ENCODE data around the gene DTX1.

DTX1 gene

DNA sequence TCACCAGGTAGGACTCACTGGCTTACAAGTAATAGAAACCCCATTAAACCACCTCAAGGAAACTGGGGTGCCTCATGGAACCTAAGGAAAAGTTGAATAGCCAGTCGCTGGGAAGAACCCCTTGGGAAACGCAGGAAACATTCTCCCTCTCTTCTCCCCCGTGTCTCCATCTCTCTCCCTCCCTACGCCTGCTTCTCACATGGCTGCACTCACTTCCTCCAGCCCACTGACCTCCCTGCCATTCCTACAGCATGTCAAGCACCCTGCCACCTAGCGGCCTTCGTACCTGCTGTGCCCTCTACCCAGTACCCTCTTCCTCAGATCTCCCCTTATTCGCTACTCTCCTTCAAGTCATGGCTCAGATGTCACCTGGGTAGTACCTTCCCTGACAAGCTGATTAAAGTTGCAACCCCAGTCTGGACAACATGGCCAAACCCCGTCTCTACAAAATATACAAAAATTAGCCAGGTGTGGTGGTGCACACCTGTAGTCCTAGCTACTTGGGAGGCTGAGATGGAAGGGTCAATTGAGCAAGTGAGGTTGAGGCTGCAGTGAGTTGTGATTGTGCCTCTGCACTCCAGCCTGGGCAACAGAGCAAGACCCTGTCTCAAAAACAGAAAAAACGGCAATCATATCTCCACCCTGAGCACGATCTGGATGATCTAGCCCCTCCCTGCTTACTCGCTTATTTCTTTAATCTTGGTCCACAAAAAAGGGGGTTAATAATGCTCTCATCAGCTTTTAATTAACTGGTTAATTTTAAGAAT is 6.4 kb upstream of the DTX1 start:
- no peaks in the 10 kb centered on the region for H3K9me3 ChIP-seq (ENCODE audit: severe bottlenecking)
- no peak for DNase-seq
- H3K4me3 ChIP-seq (ENCODE audit: low read depth, low read length): no peak overlapping the region
- peak overlapping the region; percentile 20; the same call in 1 of the 2 replicates for H3K27ac ChIP-seq
- H3K36me3 ChIP-seq: no peaks in the 10 kb centered on the region
- H3K27me3 ChIP-seq (ENCODE audit: insufficient read depth, low read depth, severe bottlenecking): no peaks in the 10 kb centered on the region
- TF ChIP-seq, protein P1, sequence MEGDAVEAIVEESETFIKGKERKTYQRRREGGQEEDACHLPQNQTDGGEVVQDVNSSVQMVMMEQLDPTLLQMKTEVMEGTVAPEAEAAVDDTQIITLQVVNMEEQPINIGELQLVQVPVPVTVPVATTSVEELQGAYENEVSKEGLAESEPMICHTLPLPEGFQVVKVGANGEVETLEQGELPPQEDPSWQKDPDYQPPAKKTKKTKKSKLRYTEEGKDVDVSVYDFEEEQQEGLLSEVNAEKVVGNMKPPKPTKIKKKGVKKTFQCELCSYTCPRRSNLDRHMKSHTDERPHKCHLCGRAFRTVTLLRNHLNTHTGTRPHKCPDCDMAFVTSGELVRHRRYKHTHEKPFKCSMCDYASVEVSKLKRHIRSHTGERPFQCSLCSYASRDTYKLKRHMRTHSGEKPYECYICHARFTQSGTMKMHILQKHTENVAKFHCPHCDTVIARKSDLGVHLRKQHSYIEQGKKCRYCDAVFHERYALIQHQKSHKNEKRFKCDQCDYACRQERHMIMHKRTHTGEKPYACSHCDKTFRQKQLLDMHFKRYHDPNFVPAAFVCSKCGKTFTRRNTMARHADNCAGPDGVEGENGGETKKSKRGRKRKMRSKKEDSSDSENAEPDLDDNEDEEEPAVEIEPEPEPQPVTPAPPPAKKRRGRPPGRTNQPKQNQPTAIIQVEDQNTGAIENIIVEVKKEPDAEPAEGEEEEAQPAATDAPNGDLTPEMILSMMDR (IDR thresholded peaks at IDR 0.05; ENCODE audit: low read depth, low read length): no peak

DNA sequence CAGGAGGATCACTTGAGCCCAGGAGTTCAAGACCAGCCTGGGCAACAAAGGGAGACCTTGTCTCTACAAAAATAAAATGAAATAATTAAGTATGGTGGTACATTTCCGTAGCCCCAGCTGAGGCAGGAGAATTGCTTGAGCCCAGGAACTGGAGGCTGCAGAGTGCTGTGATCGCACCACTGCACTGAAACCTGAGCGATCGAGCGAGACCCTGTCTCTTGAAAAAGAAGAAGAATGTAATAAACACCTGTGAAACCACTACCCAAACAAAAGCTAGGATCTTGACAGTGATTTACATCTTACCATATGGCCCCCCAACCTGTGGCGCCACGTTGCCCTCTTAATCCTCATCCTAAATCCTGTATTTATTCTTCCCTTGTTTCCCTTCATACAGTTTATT is 5.7 kb upstream of the DTX1 start:
- H3K27ac ChIP-seq: peak overlapping the region; percentile 20; the same call in 1 of the 2 replicates
- no peaks in the 10 kb centered on the region for H3K27me3 ChIP-seq (ENCODE audit: insufficient read depth, low read depth, severe bottlenecking)
- no peaks in the 10 kb centered on the region for H3K9me3 ChIP-seq (ENCODE audit: severe bottlenecking)
- TF ChIP-seq, protein P1 (IDR thresholded peaks at IDR 0.05; ENCODE audit: low read depth, low read length): no peak
- no peaks in the 10 kb centered on the region for H3K36me3 ChIP-seq
- DNase-seq: no peak
- no peak overlapping the region for H3K4me3 ChIP-seq (ENCODE audit: low read depth, low read length)

DNA sequence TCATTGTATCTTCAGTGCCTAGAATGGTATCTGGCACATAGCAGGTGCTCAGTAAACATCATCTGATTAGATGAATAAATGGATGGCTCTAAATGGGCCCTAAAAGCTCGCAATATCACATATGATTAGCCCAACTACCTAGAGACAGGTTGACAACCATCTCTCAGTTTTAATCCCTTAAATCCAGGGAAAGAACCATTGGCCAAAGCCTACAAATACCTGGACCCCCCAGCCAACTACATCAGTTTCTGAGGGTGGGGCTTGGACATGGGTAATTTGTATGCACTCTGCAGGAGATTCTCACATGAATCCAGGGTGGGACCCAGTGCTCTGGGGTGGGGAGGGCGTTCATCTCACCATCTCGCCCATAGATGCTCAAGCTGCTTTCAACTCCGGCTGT is 4.8 kb upstream of the DTX1 start:
- no peak overlapping the region for H3K27ac ChIP-seq
- no peaks in the 10 kb centered on the region for H3K36me3 ChIP-seq
- no peaks in the 10 kb centered on the region for H3K27me3 ChIP-seq (ENCODE audit: insufficient read depth, low read depth, severe bottlenecking)
- no peaks in the 10 kb centered on the region for H3K9me3 ChIP-seq (ENCODE audit: severe bottlenecking)
- TF ChIP-seq, protein P1 (IDR thresholded peaks at IDR 0.05; ENCODE audit: low read depth, low read length): no peak
- no peak for DNase-seq
- no peak overlapping the region for H3K4me3 ChIP-seq (ENCODE audit: low read depth, low read length)

DNA sequence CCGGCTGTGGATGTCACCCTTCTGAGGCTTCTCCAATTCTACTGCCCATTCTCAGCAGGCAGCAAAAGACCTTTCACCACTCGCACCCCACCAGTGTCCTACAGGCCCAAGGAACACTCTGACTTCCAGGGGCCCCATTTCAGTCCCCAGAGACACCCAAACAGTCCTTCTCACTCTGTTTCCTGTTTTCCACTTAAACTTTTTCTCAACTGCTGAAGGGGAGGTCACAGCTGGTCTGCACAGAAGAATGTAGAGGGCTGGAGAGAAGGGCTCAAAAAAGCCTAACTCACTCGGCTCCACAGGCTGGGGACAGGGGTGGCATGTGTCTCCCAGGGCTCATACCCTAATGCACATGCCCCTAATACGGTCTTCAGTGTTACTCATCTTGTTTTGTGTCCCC is 4.2 kb upstream of the DTX1 start:
- H3K36me3 ChIP-seq: no peaks in the 10 kb centered on the region
- TF ChIP-seq, protein P1 (IDR thresholded peaks at IDR 0.05; ENCODE audit: low read depth, low read length): no peak
- H3K4me3 ChIP-seq (ENCODE audit: low read depth, low read length): no peak overlapping the region
- DNase-seq: no peak
- no peaks in the 10 kb centered on the region for H3K9me3 ChIP-seq (ENCODE audit: severe bottlenecking)
- H3K27me3 ChIP-seq (ENCODE audit: insufficient read depth, low read depth, severe bottlenecking): no peaks in the 10 kb centered on the region
- H3K27ac ChIP-seq: no peak overlapping the region

DNA sequence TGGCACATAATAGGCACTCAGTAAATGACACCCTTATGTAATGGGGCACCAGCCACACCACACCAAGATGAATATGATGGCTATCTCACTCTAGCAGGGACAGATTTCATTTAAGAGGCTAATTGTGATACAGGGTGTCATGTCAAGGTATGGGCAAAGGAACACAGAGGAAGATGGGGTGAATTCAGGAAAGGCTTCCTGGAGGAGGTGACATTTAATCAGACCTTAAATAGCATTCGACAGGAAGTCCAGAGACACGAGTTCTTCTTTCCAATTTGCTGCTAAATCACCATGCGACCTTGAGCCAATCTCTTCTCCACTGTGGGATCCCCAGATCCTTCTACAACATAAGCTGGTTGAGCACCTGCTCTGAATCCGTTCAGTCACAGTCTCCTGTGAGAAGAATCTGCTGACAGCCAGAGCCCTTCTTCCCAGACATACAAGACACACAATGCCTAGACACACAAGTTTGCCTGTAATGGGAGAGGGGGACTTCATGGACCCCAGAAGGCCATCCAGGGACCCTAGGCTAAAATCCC is 1.5 kb upstream of the DTX1 start:
- Histone ChIP-seq H3K9me3 (ENCODE audit: severe bottlenecking) (no peaks in the 10 kb centered on the region), H3K27ac (no peak overlapping the region), H3K27me3 (ENCODE audit: insufficient read depth, low read depth, severe bottlenecking) (no peaks in the 10 kb centered on the region), H3K36me3 (peaks cover 17% of the 10 kb centered on the region), H3K4me3 (ENCODE audit: low read depth, low read length) (no peak overlapping the region)
- TF ChIP-seq, protein P1 (IDR thresholded peaks at IDR 0.05; ENCODE audit: low read depth, low read length): no peak
- no peak for DNase-seq

Data from WERI-Rb-1 (cell line).